GM12892 (cell line): ENCODE measurements around the gene SLC14A1.

Experiments
- POLR2A ChIP-seq: IDR thresholded peaks from 2 replicates; pipeline ENCODE4 v1.6.1; 2011; ENCODE audit warnings: low read depth, low read length, control low read depth
- POLR2AphosphoS5 ChIP-seq: IDR thresholded peaks from 2 replicates; pipeline ENCODE4 v1.6.1; 2011; ENCODE audit warnings: low read depth, low read length, control low read depth

- TF ChIP-seq POLR2AphosphoS5: no peak
- TF ChIP-seq POLR2A: no peak
These were observed 45.1 kb upstream of the SLC14A1 start for GRCh38 chr18:45678850-45679249.
